ENCODE results near the gene KLK12. TPM values are rescaled to one million over a fixed set of nuclear protein-coding genes. Genes with fewer than 3 reads are reported as not detected.

Gene KLK12
- total RNA-seq, 1 experiment from 2014 or later, result not detected

DNA sequence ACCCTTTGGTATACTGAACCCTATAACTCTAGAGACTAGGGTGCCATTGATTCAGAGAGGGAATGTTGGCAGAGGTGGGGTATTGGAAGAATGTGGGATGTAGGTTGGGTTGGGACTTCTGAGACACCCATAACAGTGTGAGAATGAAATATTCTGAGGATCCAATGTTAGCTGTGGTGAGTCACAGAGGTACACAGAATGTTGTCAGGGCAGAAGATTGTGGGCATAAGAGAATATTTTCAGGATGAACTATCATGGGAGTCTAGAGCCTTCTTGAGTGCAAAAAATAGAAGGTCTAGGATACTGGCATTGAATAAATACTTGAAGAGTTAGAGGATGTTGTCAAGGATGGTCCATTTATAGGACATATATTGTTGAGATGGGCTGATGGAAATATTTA is 21.1 kb upstream of the KLK12 start:
- Mint-ChIP-seq H3K27ac (no peak overlapping the region), H3K36me3 (ENCODE audit: insufficient read depth in 1 of 3, low read depth in 3 of 3) (no peaks in the 10 kb centered on the region), H3K4me3 (no peak overlapping the region), H3K4me1 (peaks cover 10 to 19% of the 10 kb centered on the region in 2 experiments), H3K27me3 (ENCODE audit: low read depth) (peaks cover 2% of the 10 kb centered on the region), H3K9me3 (no peaks in the 10 kb centered on the region; a peak in 1 of 5 replicates)
- no peak overlapping the region for H4K8ac ChIP-seq (replicated peaks; ENCODE audit: insufficient read length, low read depth, low read length)
- H3K4me1 ChIP-seq (ENCODE audit: insufficient read depth, low read length), result peaks cover 3% of the 10 kb centered on the region; the same call in 1 of the 2 replicates
- no peak overlapping the region for H2BK15ac ChIP-seq (ENCODE audit: low read depth, low read length)
- no peak for DNase-seq
- H2BK5ac ChIP-seq (ENCODE audit: insufficient read length, low read length), result no peak overlapping the region
- H3K23me2 ChIP-seq (ENCODE audit: insufficient read length, low read depth, low read length, poor library complexity, severe bottlenecking), result no peaks in the 10 kb centered on the region
- no peaks in the 10 kb centered on the region for H3K79me1 ChIP-seq (ENCODE audit: insufficient read depth, low read depth, low read length, poor library complexity, severe bottlenecking)
- no peak overlapping the region for H2AK5ac ChIP-seq (ENCODE audit: insufficient read length, low read length)
- TF ChIP-seq, protein P1, sequence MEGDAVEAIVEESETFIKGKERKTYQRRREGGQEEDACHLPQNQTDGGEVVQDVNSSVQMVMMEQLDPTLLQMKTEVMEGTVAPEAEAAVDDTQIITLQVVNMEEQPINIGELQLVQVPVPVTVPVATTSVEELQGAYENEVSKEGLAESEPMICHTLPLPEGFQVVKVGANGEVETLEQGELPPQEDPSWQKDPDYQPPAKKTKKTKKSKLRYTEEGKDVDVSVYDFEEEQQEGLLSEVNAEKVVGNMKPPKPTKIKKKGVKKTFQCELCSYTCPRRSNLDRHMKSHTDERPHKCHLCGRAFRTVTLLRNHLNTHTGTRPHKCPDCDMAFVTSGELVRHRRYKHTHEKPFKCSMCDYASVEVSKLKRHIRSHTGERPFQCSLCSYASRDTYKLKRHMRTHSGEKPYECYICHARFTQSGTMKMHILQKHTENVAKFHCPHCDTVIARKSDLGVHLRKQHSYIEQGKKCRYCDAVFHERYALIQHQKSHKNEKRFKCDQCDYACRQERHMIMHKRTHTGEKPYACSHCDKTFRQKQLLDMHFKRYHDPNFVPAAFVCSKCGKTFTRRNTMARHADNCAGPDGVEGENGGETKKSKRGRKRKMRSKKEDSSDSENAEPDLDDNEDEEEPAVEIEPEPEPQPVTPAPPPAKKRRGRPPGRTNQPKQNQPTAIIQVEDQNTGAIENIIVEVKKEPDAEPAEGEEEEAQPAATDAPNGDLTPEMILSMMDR (conservative IDR thresholded peaks at IDR 0.05), result no peak
- no peak overlapping the region for H3K27ac ChIP-seq (ENCODE audit: insufficient read length, low read depth, low read length)
- no peaks in the 10 kb centered on the region for H3K27me3 ChIP-seq (ENCODE audit: insufficient read depth, low read length)
- no peak overlapping the region for H3K18ac ChIP-seq (ENCODE audit: insufficient read length, low read depth, low read length)
- no peak overlapping the region for H3K56ac ChIP-seq (ENCODE audit: insufficient read length, low read depth, low read length)
- no peak overlapping the region for H3K14ac ChIP-seq (ENCODE audit: insufficient read depth, low read length)
- no peaks in the 10 kb centered on the region for H3K9me3 ChIP-seq (ENCODE audit: control insufficient read depth, low read depth, low read length)
- H2BK12ac ChIP-seq (ENCODE audit: insufficient read length, low read depth, low read length), result no peak overlapping the region
- no peak overlapping the region for H2BK20ac ChIP-seq (ENCODE audit: low read depth, low read length, poor library complexity, severe bottlenecking)
- H4K91ac ChIP-seq (ENCODE audit: insufficient read length, low read depth, low read length), result no peak overlapping the region
- H3K9ac ChIP-seq (ENCODE audit: extremely low read depth, insufficient read length, low read length), result no peak overlapping the region
- H4K20me1 ChIP-seq (ENCODE audit: control insufficient read depth, insufficient read depth, insufficient read length), result no peaks in the 10 kb centered on the region
- H3K4ac ChIP-seq (ENCODE audit: low read depth, low read length), result no peak overlapping the region
- no peak overlapping the region for H3T11ph ChIP-seq (ENCODE audit: low read length)
- no peak overlapping the region for H2BK120ac ChIP-seq (ENCODE audit: low read depth, low read length, poor library complexity, severe bottlenecking)
- H3K79me2 ChIP-seq (ENCODE audit: insufficient read depth, low read length), result no peaks in the 10 kb centered on the region
- H4K5ac ChIP-seq (ENCODE audit: insufficient read length, low read depth, low read length), result no peak overlapping the region
- H3K4me2 ChIP-seq (ENCODE audit: insufficient read depth, insufficient read length, low read length), result no peak overlapping the region
- no peak overlapping the region for H3K23ac ChIP-seq (ENCODE audit: insufficient read length, low read depth, low read length)
- no peak overlapping the region for H2AFZ ChIP-seq (ENCODE audit: low read length)
